Gastroesophageal sphincter (tissue), 4 donors: ENCODE results near the gene LCT. TPM values are rescaled to one million over a fixed set of nuclear protein-coding genes. Genes with fewer than 3 reads are reported as not detected.

Source experiments
- ATAC-seq: fragments of 150-250 bp; one replicate; pipeline ENCODE4 v1.9.1; 2016; ENCODE audit warnings: mild to moderate bottlenecking, moderate library complexity
- H3K27ac ChIP-seq, 4 donors: fragments of 200-600 bp; sonication (generic) in 3 of 4; 1 replicate in 3 of 4; 2 replicates in 1 of 4; pipeline ENCODE4 v1.5.1; 2016 to 2019
- H3K27me3 ChIP-seq: fragments of 200-600 bp; sonication (generic); one replicate; pipeline ENCODE4 v1.5.1; 2019
- H3K36me3 ChIP-seq, 2 donors: fragments of 200-600 bp; sonication (generic); one replicate each; pipeline ENCODE4 v1.5.1; 2019; ENCODE audit warnings: control low read depth in 1 of 2
- H3K4me1 ChIP-seq, 3 donors: fragments of 200-600 bp; sonication (generic); 1 replicate in 2 of 3; 2 replicates in 1 of 3; pipeline ENCODE4 v1.5.1; 2016 to 2019; ENCODE audit warnings: control low read depth in 2 of 3
- H3K4me3 ChIP-seq, 2 donors: fragments of 200-600 bp; sonication (generic); one replicate each; pipeline ENCODE4 v1.5.1; 2019; ENCODE audit warnings: mild to moderate bottlenecking in 1 of 2, moderate library complexity in 1 of 2
- H3K9me3 ChIP-seq, 3 donors: fragments of 200-600 bp; sonication (generic); one replicate each; pipeline ENCODE4 v1.5.1; 2017 to 2019; ENCODE audit warnings: control low read depth in 2 of 3
- CTCF ChIP-seq, 4 experiments: fragments of 200-600 bp in 2 of 4; fragments of 450-650 bp in 2 of 4; sonication (generic) in 1 of 4; IDR thresholded peaks; one replicate each; pipeline ENCODE4 v1.5.1; 2017 to 2019; ENCODE audit warnings: antibody characterized with exemption in 4 of 4, mild to moderate bottlenecking in 2 of 4, moderate library complexity in 2 of 4
- EP300 ChIP-seq: sonication (generic); formaldehyde crosslinking; IDR thresholded peaks from one replicate; pipeline ENCODE4 v1.6.1; 2017; ENCODE audit warnings: antibody characterized with exemption, mild to moderate bottlenecking
- POLR2A ChIP-seq, 2 donors: fragments of 450-650 bp; IDR thresholded peaks; one replicate each; pipeline ENCODE4 v1.6.1; 2017; ENCODE audit warnings: antibody characterized with exemption in 2 of 2, mild to moderate bottlenecking in 2 of 2, moderate library complexity in 1 of 2
- POLR2AphosphoS5 ChIP-seq: sonication (generic); formaldehyde crosslinking; IDR thresholded peaks from one replicate; pipeline ENCODE4 v1.6.1; 2017; ENCODE audit warnings: antibody characterized with exemption
- WGBS, 2 donors: methylation state at CpG; one replicate each; pipeline ENCODE4 v1.1.5; 2018; ENCODE audit warnings: low coverage in 1 of 2; 5-methylcytosine and 5-hydroxymethylcytosine counted together
- total RNA-seq, 4 donors: library from RNA; depleted of rRNA; stranded (reverse); fragments of >200 nt; gene quantifications; one replicate each; pipeline ENCODE4 v1.1.0, GENCODE V29; 2016

LCT gene
- total RNA-seq, 4 donors from 2014 or later, result not detected

- Histone ChIP-seq H3K27me3 (no peaks in the 10 kb centered on the region), H3K4me1 (no peaks in the 10 kb centered on the region), H3K9me3 (peaks cover 0 to 13% (median 0%) of the 10 kb centered on the region in 3 donors), H3K27ac (no peak overlapping the region), H3K36me3 (no peaks in the 10 kb centered on the region), H3K4me3 (no peak overlapping the region)
- TF ChIP-seq POLR2AphosphoS5, result no peak
- TF ChIP-seq EP300, result no peak
- no peak for TF ChIP-seq POLR2A (IDR thresholded peaks at IDR 0.05)
- TF ChIP-seq CTCF (IDR thresholded peaks at IDR 0.05), result no peak
- 85 to 95% methylated on average over 2 of the region's 2 CpGs for WGBS, 2 donors
- ATAC-seq, result no peak
These were observed 33.7 kb downstream of the LCT start for GRCh38 chr2:135803278-135803677.

GRCh38 chr2:135802350-135802749 lies 34.6 kb downstream of the LCT start:
- Histone ChIP-seq H3K27ac (no peak overlapping the region), H3K9me3 (peaks cover 0 to 13% (median 0%) of the 10 kb centered on the region in 3 donors), H3K4me3 (no peak overlapping the region), H3K36me3 (no peaks in the 10 kb centered on the region), H3K27me3 (no peaks in the 10 kb centered on the region), H3K4me1 (peaks cover 0 to 8% (median 0%) of the 10 kb centered on the region in 3 donors)
- ATAC-seq, result no peak
- no peak for TF ChIP-seq POLR2A (IDR thresholded peaks at IDR 0.05)
- no peak for TF ChIP-seq EP300
- TF ChIP-seq POLR2AphosphoS5, result no peak
- TF ChIP-seq CTCF (IDR thresholded peaks at IDR 0.05), result no peak
- 67% methylated on average over 3 of the region's 3 CpGs for WGBS, 2 donors

- TF ChIP-seq EP300 (no peak), POLR2AphosphoS5 (no peak), CTCF (IDR thresholded peaks at IDR 0.05) (no peak), POLR2A (IDR thresholded peaks at IDR 0.05) (no peak)
- ATAC-seq, result no peak
- 81 to 90% methylated on average over 6 to 8 of the region's 9 CpGs for WGBS, 2 donors
- H3K4me1 ChIP-seq, result peaks cover 0 to 10% (median 0%) of the 10 kb centered on the region in 3 donors
- no peak overlapping the region for H3K4me3 ChIP-seq
- H3K9me3 ChIP-seq, result peaks cover 0 to 13% (median 0%) of the 10 kb centered on the region in 3 donors
- no peaks in the 10 kb centered on the region for H3K27me3 ChIP-seq
- no peak overlapping the region for H3K27ac ChIP-seq
- H3K36me3 ChIP-seq, result no peaks in the 10 kb centered on the region
These were observed 36.2 kb downstream of the LCT start for GRCh38 chr2:135800513-135801460.

DNA sequence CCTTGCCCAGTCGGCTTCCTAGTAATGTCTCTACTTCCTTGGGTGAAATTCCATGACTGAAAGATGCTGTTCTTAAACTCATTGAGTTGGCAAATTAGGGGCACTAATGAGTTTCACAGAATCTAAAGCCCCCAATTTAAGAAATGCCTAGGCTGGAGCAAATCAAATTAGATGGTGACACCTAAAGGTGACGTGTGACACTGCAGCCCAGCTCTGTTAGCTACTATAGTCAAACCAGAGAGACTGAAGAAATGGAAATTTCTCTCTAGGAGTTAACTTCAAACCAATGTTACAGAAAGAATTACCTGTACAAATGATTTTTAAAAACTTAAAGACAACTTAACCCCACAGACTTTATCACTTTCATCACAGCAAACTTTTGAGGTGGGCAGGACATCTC lies 37.2 kb downstream of the LCT start:
- WGBS, 2 donors, result 57% methylated on average over 2 of the region's 2 CpGs; no CpG with 5 or more reads in 1 of the 2 donors
- no peaks in the 10 kb centered on the region for H3K27me3 ChIP-seq
- H3K27ac ChIP-seq, result no peak overlapping the region
- no peaks in the 10 kb centered on the region for H3K36me3 ChIP-seq
- no peak overlapping the region for H3K4me3 ChIP-seq
- peaks cover 0 to 13% (median 0%) of the 10 kb centered on the region in 3 donors for H3K9me3 ChIP-seq
- ATAC-seq, result no peak
- H3K4me1 ChIP-seq, result peaks cover 0 to 10% (median 0%) of the 10 kb centered on the region in 3 donors
- TF ChIP-seq POLR2A (IDR thresholded peaks at IDR 0.05) (no peak), EP300 (no peak), POLR2AphosphoS5 (no peak), CTCF (IDR thresholded peaks at IDR 0.05) (no peak)
